Fibroblast of mammary gland (primary cell): ENCODE results near the gene OLFM4.

Experiments
- DNase-seq: peaks from one replicate; pipeline ENCODE4 v3.0.0-alpha.2; 2010; ENCODE audit warnings: low read depth
- H3K4me3 ChIP-seq: 2 replicates; pipeline ENCODE4 v1.5.1; 2011; ENCODE audit warnings: low read depth, mild to moderate bottlenecking, low read length, moderate library complexity; ENCODE audit not compliant: control insufficient read depth
- CTCF ChIP-seq: conservative IDR thresholded peaks from 2 replicates; pipeline ENCODE4 v1.5.1; 2011; ENCODE audit warnings: low read depth, low read length, inconsistent platforms; ENCODE audit not compliant: control insufficient read depth, insufficient read depth

Gene OLFM4

GRCh38 chr13:53020764-53021335, 7.8 kb upstream of the OLFM4 start:
- TF ChIP-seq CTCF = no peak
- no peak overlapping the region for H3K4me3 ChIP-seq
- no peak for DNase-seq

GRCh38 chr13:53023246-53023645, 5.4 kb upstream of the OLFM4 start:
- H3K4me3 ChIP-seq = no peak overlapping the region
- no peak for DNase-seq
- TF ChIP-seq CTCF = no peak

- H3K4me3 ChIP-seq = no peak overlapping the region
- DNase-seq = no peak
- no peak for TF ChIP-seq CTCF
Observed at GRCh38 chr13:53028063-53028462, 550 bp upstream of the OLFM4 start.

DNA sequence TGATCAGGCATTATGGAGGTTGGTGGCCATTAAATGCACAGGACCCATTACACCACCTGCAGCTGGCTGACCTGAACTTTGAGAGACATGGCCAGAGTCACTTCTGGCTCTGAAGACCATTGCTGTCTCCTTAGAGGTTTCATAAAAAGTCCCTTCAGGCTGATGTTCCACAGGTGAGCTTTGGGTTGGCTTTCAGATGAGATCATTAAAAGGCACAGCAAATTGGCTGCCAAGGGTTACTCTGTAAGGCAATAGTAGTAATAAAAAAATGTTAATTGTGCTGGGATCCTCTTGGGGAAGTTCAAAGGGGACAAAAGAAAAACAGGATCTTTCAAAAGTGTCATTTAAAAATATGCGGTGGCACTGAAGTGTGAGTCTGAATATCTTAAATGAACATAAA, 4.2 kb downstream of the OLFM4 start:
- no peak for DNase-seq
- no peak overlapping the region for H3K4me3 ChIP-seq
- TF ChIP-seq CTCF = no peak

DNA sequence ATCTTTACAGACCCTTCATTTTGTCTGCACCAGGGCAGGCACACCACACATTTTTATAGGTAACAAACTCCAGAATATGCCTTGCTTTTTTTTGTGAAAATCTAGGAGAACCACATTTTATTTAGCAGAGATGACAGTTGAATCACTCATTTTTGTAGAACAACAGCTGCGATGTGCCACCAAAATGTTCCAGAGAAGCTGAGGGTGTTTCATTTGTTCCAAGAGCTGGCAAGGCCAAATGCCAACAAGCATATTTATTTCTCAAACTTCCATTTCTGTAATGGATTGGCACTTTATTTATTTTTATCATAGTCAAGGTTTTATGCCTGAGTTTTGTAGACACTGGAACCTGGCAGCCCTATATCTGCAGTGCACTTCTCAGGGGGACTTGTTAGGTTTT, 10.4 kb downstream of the OLFM4 start:
- TF ChIP-seq CTCF = no peak
- no peak for DNase-seq
- no peak overlapping the region for H3K4me3 ChIP-seq

DNA sequence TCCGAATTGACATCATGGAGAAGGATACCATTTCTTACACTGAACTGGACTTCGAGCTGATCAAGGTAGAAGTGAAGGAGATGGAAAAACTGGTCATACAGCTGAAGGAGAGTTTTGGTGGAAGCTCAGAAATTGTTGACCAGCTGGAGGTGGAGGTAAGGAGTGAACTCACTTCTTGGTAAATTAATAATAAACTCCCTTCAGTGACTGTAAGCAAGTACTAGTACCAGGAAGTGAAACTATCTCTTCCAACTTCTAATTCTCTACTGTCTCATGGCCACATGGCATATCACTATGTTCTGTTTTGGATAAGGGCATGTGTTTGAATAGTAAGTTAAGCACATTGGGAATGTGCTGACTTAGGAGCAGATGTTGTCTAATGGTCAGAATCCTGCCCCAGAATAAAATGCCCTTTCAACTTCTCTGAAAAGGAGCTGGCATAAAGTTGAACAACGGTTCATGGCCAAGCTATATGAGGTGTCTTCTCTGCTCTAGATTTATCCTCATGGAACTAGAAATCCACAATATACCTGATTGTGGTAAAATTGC, 13.4 kb downstream of the OLFM4 start:
- H3K4me3 ChIP-seq = no peak overlapping the region
- DNase-seq = no peak
- no peak for TF ChIP-seq CTCF

- DNase-seq = no peak
- TF ChIP-seq CTCF = no peak
- no peak overlapping the region for H3K4me3 ChIP-seq
Observed at GRCh38 chr13:53042877-53043276, 14.3 kb downstream of the OLFM4 start.
